Erythroblast (primary cell): ENCODE results near the gene RPL15.

ENCODE experiments used
- GATA1 ChIP-seq: IDR thresholded peaks from 2 replicates; pipeline ENCODE4 v1.6.1; 2011; ENCODE audit warnings: low read depth, mild to moderate bottlenecking, control low read depth, low read length, moderate library complexity
- POLR2A ChIP-seq: IDR thresholded peaks from 2 replicates; pipeline ENCODE4 v1.6.1; 2011; ENCODE audit warnings: mild to moderate bottlenecking, low read length

GRCh38 chr3:23867400-23867799 lies 49.5 kb upstream of the RPL15 start:
- no peak for TF ChIP-seq POLR2A
- TF ChIP-seq GATA1: no peak
